ELF-1 (cell line): Measurements from ENCODE around the gene NSMCE3.

Experiments used
- DNase-seq: peaks from one replicate; pipeline ENCODE4 v3.0.0-alpha.2; 2016; ENCODE audit warnings: low read depth, low spot score

Gene NSMCE3

DNA sequence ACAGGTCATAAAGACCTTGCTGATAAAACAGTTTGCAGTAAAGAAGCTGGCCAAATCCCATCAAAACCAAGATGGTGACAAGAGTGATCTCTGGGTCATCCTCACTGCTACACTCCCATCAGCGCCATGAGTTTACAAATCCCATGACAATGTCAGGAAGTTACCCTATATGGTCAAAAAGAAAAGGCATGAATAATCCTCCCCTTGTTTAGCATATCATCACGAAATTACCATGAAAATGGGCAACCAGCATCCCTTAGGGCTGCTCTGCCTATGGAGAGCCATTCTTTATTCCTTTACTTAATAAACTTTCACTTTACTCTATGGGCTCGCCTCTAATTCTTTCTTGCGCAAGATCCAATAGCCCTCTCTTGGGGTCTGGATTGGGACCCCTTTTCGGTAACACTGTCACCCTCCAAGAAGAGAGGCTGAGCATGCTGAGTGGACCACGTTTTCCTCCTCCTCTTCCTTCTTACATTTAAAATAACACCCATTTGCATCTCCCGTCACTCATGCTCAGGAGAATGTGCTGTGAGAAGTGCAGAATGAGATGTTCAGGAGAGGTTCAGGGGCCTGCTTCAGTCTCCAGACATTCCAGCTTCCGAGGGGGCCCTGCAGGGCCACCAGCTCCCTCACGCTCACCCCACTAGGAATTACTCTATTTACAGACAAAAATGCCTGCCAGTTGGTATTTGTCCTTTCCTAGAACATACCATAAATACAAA lies 47.3 kb downstream of the NSMCE3 start:
- DNase-seq: no peak

GRCh38 chr15:29220852-29221251 lies 48.8 kb downstream of the NSMCE3 start:
- DNase-seq: no peak

GRCh38 chr15:29216955-29217354 lies 52.7 kb downstream of the NSMCE3 start:
- peak; percentile 51 for DNase-seq
